Stimulated activated naive CD8-positive, alpha-beta T cell treated with anti-CD3 and anti-CD28 coated beads, Interleukin-15, Interleukin-2, amounts not matched to agents 100 U/mL and 50 U/mL, for 24 hours (primary cell): Measurements from ENCODE around the gene CRYBG3.

Source experiments
- ATAC-seq: fragments of 150-1000 bp; cut with Tn5 transposase; one replicate; pipeline ENCODE4 v1.10.0; 2021
- DNase-seq: peaks from one replicate; pipeline ENCODE4 v3.0.0; 2021

The CRYBG3 gene

DNA sequence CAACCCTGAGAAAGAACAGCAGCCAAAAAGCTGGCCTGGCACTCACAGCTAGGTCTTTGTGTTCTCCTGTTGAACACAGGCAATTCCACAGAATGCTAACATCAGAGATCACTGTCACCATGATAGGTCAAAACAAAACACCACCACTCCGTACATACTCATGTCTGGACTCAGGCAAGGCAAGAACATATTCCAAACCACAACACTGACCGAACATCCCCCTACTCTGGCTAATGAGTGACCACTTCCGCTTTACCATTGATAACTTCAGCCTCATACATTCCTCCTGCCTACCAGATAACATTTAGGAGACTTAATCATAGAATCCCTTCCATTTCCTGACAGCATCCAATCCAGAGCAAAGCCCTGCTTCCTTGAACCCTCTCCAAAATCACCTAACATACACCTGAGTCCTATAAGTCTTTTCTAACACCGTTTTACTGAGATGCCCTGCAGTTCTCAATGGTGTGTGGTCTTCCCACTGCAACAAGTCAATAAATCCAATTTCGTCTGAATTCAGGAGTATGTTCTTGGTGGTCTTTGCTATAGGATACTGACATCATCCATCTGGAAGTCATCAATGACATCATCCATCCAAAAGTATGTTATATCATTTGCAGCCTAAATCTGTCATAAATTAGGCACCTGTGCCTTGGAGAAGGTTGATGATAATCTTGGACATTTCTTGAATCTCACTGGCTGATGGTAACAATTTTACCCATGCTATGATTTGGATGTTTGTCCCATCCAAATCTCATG, 126.7 kb downstream of the CRYBG3 start:
- DNase-seq (no peak), ATAC-seq (no peak)

DNA sequence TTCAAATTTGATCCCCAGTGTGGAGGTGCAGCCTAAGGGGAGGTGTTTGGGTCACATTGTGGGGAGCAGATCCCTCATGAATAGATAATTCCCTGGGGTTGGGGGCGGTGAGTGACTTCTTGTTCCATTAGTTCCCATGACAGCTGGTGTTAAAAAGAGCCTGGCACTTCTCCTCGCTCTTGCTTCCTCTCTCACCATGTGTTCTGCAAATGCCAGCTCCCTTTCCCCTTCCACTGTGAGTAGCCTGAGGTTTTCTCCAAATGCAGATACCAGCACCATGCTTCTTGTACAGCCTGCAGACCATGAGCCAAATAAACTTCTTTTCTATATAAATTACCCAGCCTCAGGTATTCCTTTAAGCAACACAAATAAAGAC, 127.3 kb downstream of the CRYBG3 start:
- DNase-seq (no peak), ATAC-seq (no peak)

GRCh38 chr3:97949743-97950142, 127.9 kb downstream of the CRYBG3 start:
- ATAC-seq (no peak), DNase-seq (no peak)

- DNase-seq = no peak
- no peak for ATAC-seq
Measured at GRCh38 chr3:97950360-97950759, 128.5 kb downstream of the CRYBG3 start.

DNA sequence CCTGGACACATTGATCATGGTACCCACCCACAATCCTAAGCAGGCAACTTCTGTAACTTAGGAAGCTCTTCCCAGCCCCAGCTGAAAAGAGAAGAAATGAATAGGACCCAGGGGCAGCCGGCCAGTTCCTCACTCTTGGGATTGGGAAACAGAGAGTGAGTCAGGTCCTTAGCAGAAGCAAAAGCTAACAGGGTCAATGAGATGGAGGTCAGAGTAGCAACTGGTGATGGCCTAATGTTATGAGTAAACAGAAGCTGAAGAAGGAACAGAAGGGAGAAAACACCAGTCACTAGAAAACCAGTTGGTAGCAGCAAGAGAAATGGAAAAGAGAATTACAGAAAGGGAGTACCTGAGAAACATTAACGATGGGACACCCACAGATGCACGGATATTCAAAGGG, 130.5 kb downstream of the CRYBG3 start:
- no peak for ATAC-seq
- no peak for DNase-seq

DNA sequence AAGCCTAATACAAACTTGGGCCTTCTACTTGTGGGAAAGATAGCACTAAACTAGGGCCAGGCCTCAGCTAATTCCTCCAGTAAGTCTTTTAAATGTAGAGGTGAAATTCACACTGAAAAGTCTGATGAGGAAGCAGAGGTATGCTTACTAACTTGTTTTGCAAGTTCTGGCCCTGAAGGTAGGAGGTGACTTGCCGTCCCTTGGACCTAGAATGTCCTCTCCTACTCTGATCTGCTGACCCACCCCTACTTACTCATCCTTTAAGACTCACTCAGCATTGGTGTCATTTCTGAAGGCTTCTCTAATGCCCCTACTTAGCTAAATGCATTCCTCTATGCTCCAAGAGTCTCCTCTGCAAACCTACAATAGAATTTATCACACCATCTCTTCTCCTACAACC, 131.1 kb downstream of the CRYBG3 start:
- DNase-seq (no peak), ATAC-seq (no peak)

GRCh38 chr3:97954228-97954827, 132.5 kb downstream of the CRYBG3 start:
- ATAC-seq = no peak

GRCh38 chr3:97956051-97956450, 134.2 kb downstream of the CRYBG3 start:
- no peak for DNase-seq
- no peak for ATAC-seq

More at GRCh38 chr3:97954228-97954827, 132.5 kb downstream of the CRYBG3 start:
- no peak for DNase-seq

- no peak for ATAC-seq
Measured at GRCh38 chr3:97957617-97958311, 136.0 kb downstream of the CRYBG3 start.

DNA sequence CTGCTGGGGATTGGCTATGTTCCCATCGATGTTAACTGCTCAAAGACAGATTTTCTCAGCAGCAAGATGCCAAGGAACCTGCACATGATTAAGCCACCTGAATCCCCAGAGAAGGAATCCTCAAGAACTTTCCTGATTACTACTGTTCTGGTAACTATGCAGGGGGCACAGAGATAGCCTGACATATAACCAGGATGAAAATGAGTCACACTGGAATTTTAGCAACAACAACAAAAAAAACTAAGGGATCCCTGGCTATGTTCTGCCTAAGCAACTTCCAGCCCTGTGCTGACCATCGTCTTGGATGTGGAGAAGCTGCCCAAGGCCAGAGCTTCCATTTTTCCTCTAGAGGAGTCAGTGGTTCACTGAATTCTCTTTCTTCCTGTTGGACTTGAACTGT, 136.6 kb downstream of the CRYBG3 start:
- ATAC-seq (no peak), DNase-seq (no peak)

More at GRCh38 chr3:97957617-97958311, 136.0 kb downstream of the CRYBG3 start:
- no peak for DNase-seq

- DNase-seq = no peak
- no peak for ATAC-seq
Measured at GRCh38 chr3:97958796-97959195, 137.0 kb downstream of the CRYBG3 start.

- ATAC-seq = no peak
Measured at GRCh38 chr3:97959872-97960271, 138.1 kb downstream of the CRYBG3 start.

GRCh38 chr3:97960551-97960950, 138.7 kb downstream of the CRYBG3 start:
- DNase-seq (no peak), ATAC-seq (no peak)

More at GRCh38 chr3:97959872-97960271, 138.1 kb downstream of the CRYBG3 start:
- DNase-seq = no peak

DNA sequence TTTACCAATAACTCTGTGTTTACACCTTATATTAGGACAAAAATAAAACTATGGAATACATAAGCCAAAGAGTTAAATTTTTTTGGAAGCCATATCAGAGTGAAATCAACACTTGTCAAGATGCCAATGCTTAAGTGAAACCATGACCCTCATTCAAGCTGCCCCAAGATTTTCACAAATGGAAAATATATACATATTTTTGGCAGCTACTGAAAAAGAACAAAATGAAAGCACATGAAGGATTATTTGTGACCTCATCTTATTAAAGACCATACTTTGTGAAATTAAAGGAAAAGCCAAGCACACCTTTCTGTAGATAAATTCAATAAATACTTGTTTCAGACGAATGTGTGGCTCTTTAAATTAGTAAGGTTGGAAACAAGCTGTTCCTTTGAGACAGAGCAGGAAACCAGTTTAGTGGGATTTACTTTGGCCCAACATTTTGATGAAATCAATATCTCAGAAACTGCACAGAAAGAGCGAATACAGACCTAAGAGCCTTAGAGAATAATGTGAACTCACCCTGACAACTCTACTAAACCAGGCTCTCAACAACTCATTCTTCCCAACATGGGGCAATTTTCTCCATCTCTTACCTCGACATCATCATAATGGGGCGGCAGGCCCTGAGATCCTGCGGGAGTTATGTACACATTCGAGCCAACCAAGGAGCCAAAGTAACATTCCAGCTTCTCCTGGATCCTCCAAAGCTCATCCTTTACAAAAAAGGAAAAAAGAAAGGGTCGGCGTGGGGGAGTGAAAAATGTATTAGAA, 139.4 kb downstream of the CRYBG3 start:
- no peak for DNase-seq
- no peak for ATAC-seq

DNA sequence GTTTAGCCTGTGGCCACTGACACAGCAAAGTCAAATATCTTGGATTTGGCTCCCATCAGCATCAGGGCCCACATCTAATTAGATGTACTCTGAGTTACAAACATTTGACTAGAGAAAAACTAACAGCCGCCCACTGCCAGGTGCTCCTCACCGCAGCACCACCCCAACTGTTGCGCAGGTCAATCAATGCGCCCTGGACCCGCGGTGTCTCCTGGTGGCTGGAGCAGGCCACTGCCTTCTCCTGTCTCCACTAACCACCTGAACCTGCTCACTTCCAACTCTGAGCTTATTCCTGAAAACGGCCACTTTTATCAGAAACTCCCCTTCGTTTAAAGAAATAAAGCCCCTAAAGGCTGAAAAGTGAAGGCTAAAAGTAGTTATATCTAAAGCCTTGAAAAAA, 146.2 kb downstream of the CRYBG3 start:
- ATAC-seq = no peak

GRCh38 chr3:97968376-97968775, 146.6 kb downstream of the CRYBG3 start:
- ATAC-seq = no peak
- DNase-seq = no peak

More for the DNA sequence above, 146.2 kb downstream of the CRYBG3 start:
- no peak for DNase-seq

DNA sequence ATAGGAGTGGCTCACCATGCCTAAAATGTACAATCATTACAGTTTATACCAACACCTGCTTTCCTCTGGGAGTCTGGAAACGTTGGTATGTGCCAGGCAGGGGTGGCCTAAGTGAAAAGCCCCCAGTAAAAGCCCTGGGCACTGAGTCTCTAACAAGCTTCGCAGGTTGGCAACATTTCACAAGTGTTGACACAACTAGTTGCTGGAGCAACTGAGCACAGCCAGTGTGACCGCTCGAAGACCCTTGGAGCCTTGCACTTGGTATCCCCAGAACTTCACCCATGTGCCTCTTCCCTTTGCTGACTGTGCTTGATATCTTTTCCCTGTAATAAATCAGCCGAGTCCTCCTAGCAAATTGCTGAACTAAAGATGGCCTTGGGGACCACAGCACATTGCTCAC, 147.7 kb downstream of the CRYBG3 start:
- DNase-seq (no peak), ATAC-seq (no peak)

DNA sequence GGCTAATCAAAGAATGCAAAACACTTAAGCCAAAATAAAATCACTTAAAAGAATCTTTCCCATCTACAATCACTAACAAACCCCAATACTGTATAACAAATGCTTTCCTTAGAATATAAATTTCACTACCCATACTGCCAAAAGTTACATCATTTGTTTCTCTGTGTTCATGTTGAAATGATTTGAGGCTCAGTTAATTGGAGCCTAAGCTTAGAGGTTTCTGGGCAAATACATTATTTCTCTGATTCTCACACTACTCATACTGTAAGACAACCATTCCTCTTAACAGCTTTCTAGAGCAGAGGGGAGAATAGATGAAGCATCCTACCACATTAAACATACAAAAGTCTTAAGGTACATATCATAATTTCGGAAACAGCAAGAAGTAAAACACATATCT, 148.3 kb downstream of the CRYBG3 start:
- ATAC-seq (no peak), DNase-seq (no peak)

- ATAC-seq (no peak), DNase-seq (no peak)
Measured at GRCh38 chr3:97970956-97971620, 149.3 kb downstream of the CRYBG3 start.

DNA sequence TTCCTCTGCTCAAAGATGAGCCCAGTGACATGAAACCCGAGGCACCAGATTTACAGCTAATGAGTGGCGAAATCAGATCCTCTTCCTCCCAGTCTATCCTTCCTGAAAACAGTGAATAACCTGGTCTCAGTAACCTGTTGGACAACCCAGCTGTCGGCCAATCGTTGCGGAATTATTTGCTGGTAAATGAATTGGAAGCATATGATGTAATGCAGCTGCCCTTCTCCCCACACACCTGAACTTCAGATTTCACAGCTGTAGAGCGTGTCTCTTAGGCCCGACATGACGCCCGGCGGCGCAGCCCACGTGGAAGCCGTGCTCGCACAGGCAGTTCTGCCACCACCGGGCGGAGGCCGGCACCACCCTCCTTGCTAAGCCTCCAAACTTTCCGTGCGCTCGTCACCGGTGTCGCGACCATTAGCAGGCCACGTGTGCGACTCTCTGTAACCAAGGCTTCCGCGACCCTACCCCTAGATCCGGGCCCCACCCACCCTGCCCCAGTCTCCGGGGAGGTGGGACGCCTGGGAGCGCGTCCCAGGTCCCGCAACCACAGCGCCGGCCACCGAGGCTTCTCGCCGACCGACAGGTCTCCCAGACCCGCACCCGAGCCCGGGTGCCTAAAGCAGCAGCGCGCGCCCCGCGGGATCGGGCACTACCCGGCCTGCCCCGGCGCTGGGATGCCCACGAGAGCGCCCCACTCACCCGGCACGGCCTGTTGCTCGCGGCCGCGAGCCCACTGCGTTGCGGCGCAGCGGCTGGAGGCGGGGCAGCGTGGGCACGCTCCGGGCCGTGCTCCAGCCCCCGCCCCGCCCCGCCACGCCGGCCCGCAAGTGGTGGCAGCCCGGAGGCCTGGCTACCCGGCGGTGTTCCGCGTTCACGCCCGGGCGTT, 150.1 kb downstream of the CRYBG3 start, which contains the start of gene RIOX2:
Gene RIOX2, minus strand, starts transcription at position 753 of the 889 bp plus-strand sequence. CDS start 4,838 bp downstream, outside the sequence.
- DNase-seq (peak; percentile 81), ATAC-seq (peak; percentile 94)

DNA sequence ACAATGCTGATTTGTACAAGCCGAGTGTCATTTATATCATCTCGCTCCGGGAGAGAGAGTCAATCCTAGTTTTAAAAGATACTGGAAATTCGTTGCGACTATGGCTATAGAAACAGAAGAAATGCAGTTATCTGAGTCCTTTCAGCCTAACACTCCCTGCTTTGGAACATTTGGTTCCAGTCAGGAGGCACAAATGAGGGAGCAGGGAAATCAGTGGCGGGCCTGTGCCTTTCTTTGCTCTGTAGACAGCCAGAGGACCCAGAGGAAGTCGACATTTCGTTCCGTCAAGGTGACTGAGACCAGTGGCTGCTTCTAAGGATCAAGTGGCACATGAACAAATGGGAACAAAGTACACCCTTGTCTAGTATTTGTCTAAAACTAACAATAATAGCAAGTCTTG, 151.2 kb downstream of the CRYBG3 start:
- no peak for ATAC-seq
- no peak for DNase-seq
